ENCODE results near the gene SNX25. TPM values are rescaled to one million over a fixed set of nuclear protein-coding genes. Genes with fewer than 3 reads are reported as not detected.

Gene SNX25
- polyA plus RNA-seq, 1 donor from 2014 or later, result 6.4 TPM

GRCh38 chr4:185211641-185212040 is 2.2 kb downstream of the SNX25 start:
- Histone ChIP-seq H3F3A (ENCODE audit: insufficient read depth, low read length, poor library complexity, severe bottlenecking) (no peaks in the 10 kb centered on the region), H3K4me2 (ENCODE audit: low read length) (peak overlapping the region; percentile 86), H3K27me3 (ENCODE audit: insufficient read depth, low read depth, low read length) (no peaks in the 10 kb centered on the region), H3K9ac (ENCODE audit: low read length) (no peak overlapping the region), H4K20me1 (ENCODE audit: insufficient read depth) (no peaks in the 10 kb centered on the region), H3K36me3 (ENCODE audit: insufficient read depth, low read length) (no peaks in the 10 kb centered on the region), H3K9me2 (ENCODE audit: insufficient read depth, low read length) (no peaks in the 10 kb centered on the region), H3K4me3 (ENCODE audit: low read length) (peak overlapping the region; percentile 86), H3K27ac (ENCODE audit: low read length) (no peak overlapping the region), H2AFZ (ENCODE audit: low read depth, low read length) (no peak overlapping the region), H3K79me2 (replicated peaks; ENCODE audit: insufficient read depth, low read length) (peaks cover 7% of the 10 kb centered on the region), H3K9me3 (ENCODE audit: low read length) (no peaks in the 10 kb centered on the region)
- no peak for TF ChIP-seq SMC3 (conservative IDR thresholded peaks at IDR 0.05; ENCODE audit: poor library complexity)
- no peak for TF ChIP-seq RAD21 (conservative IDR thresholded peaks at IDR 0.05)
- no peak for TF ChIP-seq EZH2 (IDR thresholded peaks at IDR 0.05; ENCODE audit: borderline replicate concordance, insufficient read depth, low read length, poor library complexity, severe bottlenecking)
- no peak for TF ChIP-seq REST (IDR thresholded peaks at IDR 0.05; ENCODE audit: borderline replicate concordance)
- TF ChIP-seq TAF1 (IDR thresholded peaks at IDR 0.05; ENCODE audit: low read depth), result no peak
- TF ChIP-seq POLR2AphosphoS5 (IDR thresholded peaks at IDR 0.05), result no peak
- TF ChIP-seq EP300 (conservative IDR thresholded peaks at IDR 0.05; ENCODE audit: poor library complexity, severe bottlenecking), result no peak
- no peak for TF ChIP-seq CTCF (IDR thresholded peaks at IDR 0.05; ENCODE audit: poor library complexity, severe bottlenecking)
- TF ChIP-seq MXI1 (conservative IDR thresholded peaks at IDR 0.05; ENCODE audit: poor library complexity, severe bottlenecking), result no peak

GRCh38 chr4:185212581-185212980 is 3.2 kb downstream of the SNX25 start:
- H2AFZ ChIP-seq (ENCODE audit: low read depth, low read length), result no peak overlapping the region
- no peaks in the 10 kb centered on the region for H3F3A ChIP-seq (ENCODE audit: insufficient read depth, low read length, poor library complexity, severe bottlenecking)
- H3K4me3 ChIP-seq (ENCODE audit: low read length), result no peak overlapping the region
- H3K4me2 ChIP-seq (ENCODE audit: low read length), result no peak overlapping the region
- no peak for TF ChIP-seq REST (IDR thresholded peaks at IDR 0.05; ENCODE audit: borderline replicate concordance)
- TF ChIP-seq RAD21 (conservative IDR thresholded peaks at IDR 0.05), result no peak
- TF ChIP-seq POLR2AphosphoS5 (IDR thresholded peaks at IDR 0.05), result no peak
- TF ChIP-seq CTCF (IDR thresholded peaks at IDR 0.05; ENCODE audit: poor library complexity, severe bottlenecking), result no peak
- no peak for TF ChIP-seq SMC3 (conservative IDR thresholded peaks at IDR 0.05; ENCODE audit: poor library complexity)
- no peak for TF ChIP-seq EP300 (conservative IDR thresholded peaks at IDR 0.05; ENCODE audit: poor library complexity, severe bottlenecking)
- no peaks in the 10 kb centered on the region for H3K9me3 ChIP-seq (ENCODE audit: low read length)
- peaks cover 7% of the 10 kb centered on the region for H3K79me2 ChIP-seq (replicated peaks; ENCODE audit: insufficient read depth, low read length)
- no peaks in the 10 kb centered on the region for H4K20me1 ChIP-seq (ENCODE audit: insufficient read depth)
- no peaks in the 10 kb centered on the region for H3K9me2 ChIP-seq (ENCODE audit: insufficient read depth, low read length)
- no peak overlapping the region for H3K27ac ChIP-seq (ENCODE audit: low read length)
- no peaks in the 10 kb centered on the region for H3K36me3 ChIP-seq (ENCODE audit: insufficient read depth, low read length)
- H3K27me3 ChIP-seq (ENCODE audit: insufficient read depth, low read depth, low read length), result no peaks in the 10 kb centered on the region
- no peak overlapping the region for H3K9ac ChIP-seq (ENCODE audit: low read length)

Measured in neural cell (in vitro differentiated cells).